Fibroblast of mammary gland (primary cell): ENCODE measurements around the gene MAP3K3.

ENCODE experiments used
- DNase-seq: peaks from one replicate; pipeline ENCODE4 v3.0.0-alpha.2; 2010; ENCODE audit warnings: low read depth
- H3K4me3 ChIP-seq: 2 replicates; pipeline ENCODE4 v1.5.1; 2011; ENCODE audit warnings: low read depth, mild to moderate bottlenecking, low read length, moderate library complexity; ENCODE audit not compliant: control insufficient read depth
- TF ChIP-seq, protein P1 (sequence below): conservative IDR thresholded peaks from 2 replicates; pipeline ENCODE4 v1.5.1; 2011; ENCODE audit warnings: low read depth, low read length, inconsistent platforms; ENCODE audit not compliant: control insufficient read depth, insufficient read depth

The MAP3K3 gene

DNA sequence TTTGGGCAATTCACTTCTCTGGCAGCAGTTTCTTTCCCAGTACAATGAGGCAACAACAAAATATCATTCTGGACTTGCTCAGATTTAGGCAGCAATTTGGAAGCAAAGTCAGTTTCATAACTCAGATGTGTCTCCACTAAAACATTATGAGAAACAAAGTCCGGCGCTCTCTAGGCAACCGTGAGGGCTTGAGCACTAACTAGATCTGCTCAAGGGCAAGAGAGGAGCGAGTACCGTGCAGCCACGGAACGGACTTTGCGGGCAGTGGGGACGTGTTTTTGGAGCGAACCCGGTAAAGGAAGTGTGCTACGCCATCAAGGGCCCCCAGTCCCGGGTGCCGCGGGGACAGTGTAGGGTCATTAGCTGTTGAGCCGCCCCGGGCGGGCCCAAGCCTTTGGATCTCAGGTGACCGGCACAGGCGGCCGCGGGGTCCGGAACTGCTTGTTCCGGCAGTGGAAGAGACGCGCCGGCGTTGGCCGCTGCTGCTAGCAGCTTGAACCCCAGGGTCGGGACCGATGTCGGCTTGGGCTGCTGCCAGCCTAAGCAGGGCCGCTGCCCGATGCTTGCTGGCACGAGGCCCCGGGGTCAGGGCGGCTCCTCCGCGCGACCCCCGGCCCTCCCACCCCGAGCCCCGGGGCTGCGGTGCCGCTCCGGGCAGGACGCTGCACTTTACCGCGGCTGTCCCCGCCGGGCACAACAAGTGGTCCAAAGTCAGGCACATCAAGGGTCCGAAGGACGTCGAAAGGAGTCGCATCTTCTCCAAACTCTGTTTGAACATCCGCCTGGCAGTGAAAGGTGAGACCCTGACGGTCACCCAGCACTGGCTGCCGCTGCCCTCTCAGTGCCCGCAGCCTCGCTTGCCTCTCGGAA, 21.4 kb upstream of the MAP3K3 start, which contains the start of gene TACO1:
TSS of gene TACO1 (plus strand) at position 327 of the 870 bp plus-strand sequence. CDS start at position 516, 189 bp downstream.
- TF ChIP-seq, protein P1, sequence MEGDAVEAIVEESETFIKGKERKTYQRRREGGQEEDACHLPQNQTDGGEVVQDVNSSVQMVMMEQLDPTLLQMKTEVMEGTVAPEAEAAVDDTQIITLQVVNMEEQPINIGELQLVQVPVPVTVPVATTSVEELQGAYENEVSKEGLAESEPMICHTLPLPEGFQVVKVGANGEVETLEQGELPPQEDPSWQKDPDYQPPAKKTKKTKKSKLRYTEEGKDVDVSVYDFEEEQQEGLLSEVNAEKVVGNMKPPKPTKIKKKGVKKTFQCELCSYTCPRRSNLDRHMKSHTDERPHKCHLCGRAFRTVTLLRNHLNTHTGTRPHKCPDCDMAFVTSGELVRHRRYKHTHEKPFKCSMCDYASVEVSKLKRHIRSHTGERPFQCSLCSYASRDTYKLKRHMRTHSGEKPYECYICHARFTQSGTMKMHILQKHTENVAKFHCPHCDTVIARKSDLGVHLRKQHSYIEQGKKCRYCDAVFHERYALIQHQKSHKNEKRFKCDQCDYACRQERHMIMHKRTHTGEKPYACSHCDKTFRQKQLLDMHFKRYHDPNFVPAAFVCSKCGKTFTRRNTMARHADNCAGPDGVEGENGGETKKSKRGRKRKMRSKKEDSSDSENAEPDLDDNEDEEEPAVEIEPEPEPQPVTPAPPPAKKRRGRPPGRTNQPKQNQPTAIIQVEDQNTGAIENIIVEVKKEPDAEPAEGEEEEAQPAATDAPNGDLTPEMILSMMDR, result no peak
- DNase-seq, result peak; percentile 82
- peak within 1 kb of the TSS; percentile 92 for H3K4me3 ChIP-seq

DNA sequence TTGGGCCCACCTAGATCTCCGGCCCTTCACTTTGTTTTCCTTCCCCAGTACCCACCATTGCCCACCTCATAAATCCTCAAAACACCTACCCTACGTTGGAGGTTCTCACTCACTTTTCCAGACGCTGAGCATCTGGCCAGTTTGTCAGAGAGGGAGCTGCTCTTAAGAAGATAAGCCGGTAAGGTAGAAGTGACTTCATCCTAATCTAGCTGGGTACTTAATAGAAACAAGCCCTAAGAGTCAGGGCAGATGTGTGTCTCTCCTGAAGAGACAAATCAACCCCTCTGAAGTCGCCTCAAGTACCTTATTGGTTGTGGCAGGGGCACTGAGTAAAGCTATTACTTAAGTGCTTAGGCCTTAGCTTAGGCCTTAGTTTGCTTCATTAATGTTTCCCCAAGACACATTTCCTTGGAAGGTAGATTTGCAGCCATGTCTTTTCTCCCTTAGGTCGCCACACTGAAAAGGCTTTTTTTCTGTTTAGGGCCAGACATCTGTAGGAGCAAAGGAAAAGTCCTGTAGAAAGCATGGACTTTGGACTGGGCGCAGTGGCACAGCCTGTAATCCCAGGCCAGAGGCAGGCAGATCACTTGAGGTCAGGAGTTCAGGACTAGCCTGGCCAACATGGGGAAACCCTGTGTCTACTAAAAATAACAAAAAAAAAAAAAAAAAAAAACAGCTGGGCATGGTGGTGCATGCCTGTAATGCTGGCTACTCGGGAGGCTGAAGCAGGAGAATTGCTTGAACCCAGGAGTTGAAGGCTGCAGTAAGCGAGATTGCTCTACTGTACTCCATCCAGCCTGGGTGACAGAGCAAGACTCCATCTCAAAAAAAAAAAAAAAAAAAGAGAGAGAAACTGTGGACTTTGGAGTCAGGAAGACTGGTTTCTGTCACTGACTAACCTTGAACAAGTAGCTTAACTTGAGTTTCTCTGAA, 20.5 kb upstream of the MAP3K3 start:
- TF ChIP-seq, protein P1, result no peak
- DNase-seq, result peak; percentile 18
- H3K4me3 ChIP-seq, result peak overlapping the region; percentile 92

DNA sequence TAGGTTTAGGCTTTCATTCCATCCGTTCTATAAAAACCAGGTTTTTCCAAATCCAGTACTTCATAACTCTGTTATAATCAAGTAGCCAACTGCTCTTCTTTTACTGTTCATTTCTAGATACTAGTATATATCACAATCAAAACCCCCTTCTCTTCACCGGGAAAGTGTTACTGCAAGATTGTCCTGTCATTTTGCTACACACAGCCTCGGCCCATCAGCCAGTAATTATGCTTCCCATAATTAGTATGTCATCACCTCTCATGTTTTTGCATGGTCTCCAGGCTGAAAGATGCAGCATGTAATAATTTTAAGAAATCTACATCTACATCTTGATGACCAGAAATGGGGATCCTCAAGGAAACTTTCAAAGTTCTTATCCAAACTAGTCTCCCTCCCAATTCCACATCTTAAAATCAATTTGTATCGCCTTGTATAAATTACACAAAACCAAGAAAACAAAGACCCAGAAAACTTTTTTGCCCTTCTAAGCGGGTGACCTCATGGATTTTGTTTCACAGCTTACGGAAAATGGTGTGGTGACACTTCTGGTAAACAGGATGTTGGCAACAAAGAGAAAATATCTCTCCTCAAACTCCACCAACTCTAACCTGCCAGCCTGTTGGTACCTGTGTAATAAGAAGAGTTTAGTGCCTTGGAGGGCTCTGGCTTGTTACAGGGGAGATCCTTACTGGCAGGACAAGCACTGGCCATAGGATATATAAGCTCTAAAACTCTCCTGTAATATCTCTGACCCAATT, 12.2 kb upstream of the MAP3K3 start:
- no peak overlapping the region for H3K4me3 ChIP-seq
- TF ChIP-seq, protein P1, result no peak
- no peak for DNase-seq

DNA sequence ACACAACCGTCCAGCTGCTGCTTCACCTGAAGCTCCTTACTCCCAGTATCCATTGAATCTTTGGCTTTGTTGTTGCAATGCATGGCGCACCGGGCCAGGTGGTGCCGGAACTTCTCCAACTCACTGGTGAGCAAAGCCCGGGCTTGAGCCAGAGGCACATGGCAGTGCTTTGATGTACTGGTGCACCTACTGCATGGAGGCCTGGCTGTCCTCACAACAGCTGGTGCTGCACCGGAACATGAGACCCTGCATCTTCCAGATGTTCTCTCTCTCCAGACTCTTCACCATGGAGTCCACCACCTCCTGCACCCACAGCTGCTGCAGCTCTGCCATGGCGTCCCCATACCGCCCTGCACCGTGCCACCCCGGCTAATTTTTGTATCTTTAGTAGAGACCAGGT, 11.4 kb upstream of the MAP3K3 start:
- no peak for DNase-seq
- H3K4me3 ChIP-seq, result no peak overlapping the region
- TF ChIP-seq, protein P1, result no peak

DNA sequence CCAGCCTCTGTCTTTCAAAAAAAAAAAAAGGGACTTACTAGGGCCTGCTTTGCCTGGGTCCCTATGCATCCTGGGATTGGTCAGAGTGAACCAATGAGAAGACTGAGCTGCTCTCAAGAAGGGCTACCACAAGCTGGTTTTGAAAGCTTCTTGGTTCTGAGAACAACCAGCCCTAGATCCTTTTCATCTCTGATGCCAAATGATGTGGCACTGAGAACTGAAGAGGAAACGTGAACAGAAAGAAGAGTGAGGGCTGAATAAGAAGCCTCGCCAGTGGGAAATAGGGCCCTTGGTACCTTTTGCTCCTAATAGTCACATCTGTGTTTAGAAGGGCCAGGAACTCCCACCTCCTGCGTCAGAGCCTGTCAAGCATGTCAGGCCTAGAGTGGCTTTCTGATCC, 10.9 kb upstream of the MAP3K3 start:
- no peak overlapping the region for H3K4me3 ChIP-seq
- DNase-seq, result no peak
- TF ChIP-seq, protein P1, result no peak

DNA sequence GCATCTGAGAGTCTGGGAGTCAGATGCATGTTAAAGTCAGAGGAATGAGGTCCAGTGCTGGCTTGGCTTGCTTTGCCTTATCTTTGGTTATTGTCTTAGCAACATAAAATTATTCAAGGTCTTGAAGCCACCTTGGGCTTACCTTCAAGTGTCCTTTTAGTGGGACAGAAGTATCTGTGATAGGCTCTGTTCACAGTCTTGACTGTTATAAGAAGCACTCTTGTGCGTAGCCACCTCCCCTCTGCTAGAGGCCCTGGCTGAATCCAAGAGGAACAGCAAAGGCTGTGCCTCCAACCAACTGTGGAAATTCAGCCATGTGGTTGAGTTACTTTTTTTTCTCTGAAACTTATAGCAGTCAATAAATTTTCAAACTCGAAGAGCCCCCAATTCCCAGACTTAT, 8.6 kb upstream of the MAP3K3 start:
- no peak for DNase-seq
- H3K4me3 ChIP-seq, result no peak overlapping the region
- TF ChIP-seq, protein P1, result no peak
